Body of pancreas (tissue), 4 donors: ENCODE results near the gene SYT9. TPM values are rescaled to one million over a fixed set of nuclear protein-coding genes. Genes with fewer than 3 reads are reported as not detected.

ENCODE experiments used
- ATAC-seq: fragments of 150-250 bp; one replicate; pipeline ENCODE4 v1.9.1; 2016
- DNase-seq, 4 donors: peaks; one replicate each; pipeline ENCODE4 v3.0.0-alpha.2; 2019
- H3K27ac ChIP-seq, 4 donors: fragments of 200-600 bp; sonication (generic); 1 replicate in 3 of 4; 2 replicates in 1 of 4; pipeline versions ENCODE4 v1.5.1 to v1.6.1; 2016 to 2019; ENCODE audit warnings: mild to moderate bottlenecking in 1 of 4, mixed read lengths in 1 of 4, moderate library complexity in 1 of 4
- H3K27me3 ChIP-seq, 2 donors: fragments of 200-600 bp; sonication (generic); one replicate each; pipeline ENCODE4 v1.6.0; 2016; ENCODE audit warnings: mild to moderate bottlenecking in 1 of 2
- H3K36me3 ChIP-seq, 2 donors: fragments of 200-600 bp; sonication (generic); replicated peaks in 1 of 2; 2 replicates each; pipeline ENCODE4 v1.5.1; 2016; ENCODE audit warnings: low read depth in 2 of 2; ENCODE audit not compliant: insufficient read depth in 1 of 2
- H3K4me1 ChIP-seq: fragments of 200-600 bp; sonication (generic); one replicate; pipeline ENCODE4 v1.6.0; 2016
- H3K4me3 ChIP-seq, 2 donors: fragments of 200-600 bp; sonication (generic); 1 replicate in 1 of 2; 2 replicates in 1 of 2; pipeline ENCODE4 v1.5.1; 2016 to 2019
- H3K9me3 ChIP-seq, 3 donors: fragments of 200-600 bp; sonication (generic); 1 replicate in 2 of 3; 2 replicates in 1 of 3; pipeline ENCODE4 v1.5.1; 2016
- CTCF ChIP-seq, 7 experiments: fragments of 450-650 bp in 4 of 7; fragments of 200-600 bp in 3 of 7; sonication (generic) in 3 of 7; IDR thresholded peaks; one replicate each; pipeline ENCODE4 v1.5.1; 2016 to 2019; ENCODE audit warnings: antibody characterized with exemption in 7 of 7
- POLR2A ChIP-seq, 3 donors: fragments of 450-650 bp; IDR thresholded peaks; one replicate each; pipeline ENCODE4 v1.6.1; 2016; ENCODE audit warnings: antibody characterized with exemption in 3 of 3, mild to moderate bottlenecking in 2 of 3
- WGBS, 2 donors: methylation state at CpG; one replicate each; pipeline ENCODE4 v1.1.5; 2017; 5-methylcytosine and 5-hydroxymethylcytosine counted together
- intact Hi-C: fragments of 100-400 bp; cut with DNase I; formaldehyde crosslinking; loops from one replicate; pipeline ENCODE4 v1.15.1; 2023
- total RNA-seq, 2 donors: library from RNA; depleted of rRNA; stranded (reverse); fragments of >200 nt; gene quantifications; one replicate each; pipeline ENCODE4 v1.1.0, GENCODE V29; 2016

The SYT9 gene
- total RNA-seq, 2 donors from 2014 or later = 1.0 TPM; not detected in 1

GRCh38 chr11:7485186-7486097 is 233.7 kb downstream of the SYT9 start, which contains the start of gene OLFML1:
TSS of gene OLFML1 (plus strand) at chr11:7485506. CDS start at chr11:7485876, 370 bp downstream.
- intact Hi-C loops = no loop called here
- TF ChIP-seq CTCF (IDR thresholded peaks at IDR 0.05) = no peak
- no peak for TF ChIP-seq POLR2A (IDR thresholded peaks at IDR 0.05)
- Histone ChIP-seq H3K4me1 (peaks cover 4% of the 10 kb centered on the region), H3K27ac (no peak within 1 kb of the TSS), H3K36me3 (no peaks in the 10 kb centered on the region), H3K4me3 (no peak within 1 kb of the TSS), H3K27me3 (no peaks in the 10 kb centered on the region), H3K9me3 (no peaks in the 10 kb centered on the region)
- WGBS, 2 donors = 65 to 79% methylated on average over 9 to 15 of the region's 15 CpGs
- peak in 2 of 4 donors; percentile 6 to 8 for DNase-seq
- peak; percentile 31 for ATAC-seq

GRCh38 chr11:7486098-7486780 is 234.5 kb downstream of the SYT9 start:
- Histone ChIP-seq H3K27ac (no peak overlapping the region), H3K9me3 (no peaks in the 10 kb centered on the region), H3K27me3 (no peaks in the 10 kb centered on the region), H3K4me1 (peaks cover 4% of the 10 kb centered on the region), H3K4me3 (no peak overlapping the region), H3K36me3 (no peaks in the 10 kb centered on the region)
- ATAC-seq (no peak), DNase-seq (no peak)
- WGBS, 2 donors = 61 to 67% methylated on average over 2 of the region's 2 CpGs
- TF ChIP-seq CTCF (IDR thresholded peaks at IDR 0.05) = no peak
- no peak for TF ChIP-seq POLR2A (IDR thresholded peaks at IDR 0.05)
- intact Hi-C loops = no loop called here

GRCh38 chr11:7486781-7487140 is 235.1 kb downstream of the SYT9 start:
- H3K9me3 ChIP-seq = no peaks in the 10 kb centered on the region
- H3K4me1 ChIP-seq = peaks cover 4% of the 10 kb centered on the region
- no peak for ATAC-seq
- TF ChIP-seq CTCF (IDR thresholded peaks at IDR 0.05) (no peak), POLR2A (IDR thresholded peaks at IDR 0.05) (no peak)
- no peak overlapping the region for H3K4me3 ChIP-seq
- intact Hi-C loops = no loop called here
- DNase-seq = no peak
- no peaks in the 10 kb centered on the region for H3K36me3 ChIP-seq
- 80 to 82% methylated on average over 6 of the region's 6 CpGs for WGBS, 2 donors
- no peaks in the 10 kb centered on the region for H3K27me3 ChIP-seq
- no peak overlapping the region for H3K27ac ChIP-seq

DNA sequence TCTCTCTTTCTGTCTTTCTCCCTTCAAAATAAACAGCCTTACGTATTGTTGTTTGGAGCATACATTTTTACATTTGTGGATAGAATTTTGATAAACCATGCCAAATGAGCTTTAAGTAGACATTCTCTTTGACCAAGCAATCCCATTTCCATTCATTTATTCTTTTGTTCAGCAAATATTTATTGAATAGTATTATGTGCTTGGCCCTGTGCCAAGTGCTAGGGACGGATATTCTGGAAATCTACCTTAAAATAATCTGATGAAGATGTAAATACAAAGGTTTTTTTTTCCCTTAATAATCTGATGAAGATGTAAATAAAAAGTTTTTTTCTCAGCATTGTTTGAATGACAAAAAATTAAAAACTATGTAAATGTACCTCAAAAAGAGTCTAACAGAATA is 235.7 kb downstream of the SYT9 start:
- H3K9me3 ChIP-seq = no peaks in the 10 kb centered on the region

More for the DNA sequence above, 235.7 kb downstream of the SYT9 start:
- Histone ChIP-seq H3K4me3 (no peak overlapping the region), H3K27me3 (no peaks in the 10 kb centered on the region), H3K36me3 (no peaks in the 10 kb centered on the region), H3K4me1 (peaks cover 4% of the 10 kb centered on the region), H3K27ac (no peak overlapping the region)
- ATAC-seq (no peak), DNase-seq (no peak)
- TF ChIP-seq CTCF (IDR thresholded peaks at IDR 0.05) = no peak
- no peak for TF ChIP-seq POLR2A (IDR thresholded peaks at IDR 0.05)
- intact Hi-C loops = no loop called here
- WGBS, 2 donors = 53 to 64% methylated on average over 2 of the region's 2 CpGs
